NCI-H2107 (cell line): Measurements from ENCODE around the gene DNAI2.
"Not testable (repeated sequence)": the region's sequence is repeated elsewhere in the genome, so short reads cannot be mapped to it uniquely, and the experiment has no call there.

Experiments used
- DNase-seq: peaks from one replicate; lab custom pipeline; 2025; lab: John Stamatoyannopoulos, UW

The DNAI2 gene

GRCh38 chr17:74244548-74244947 is 29.5 kb upstream of the DNAI2 start:
- DNase-seq: no peak

- DNase-seq: no peak
Measured at GRCh38 chr17:74245145-74245831, 28.7 kb upstream of the DNAI2 start.

- no peak for DNase-seq
Measured at GRCh38 chr17:74245871-74246270, 28.2 kb upstream of the DNAI2 start.

GRCh38 chr17:74249590-74250270 is 24.3 kb upstream of the DNAI2 start:
- DNase-seq: no peak

GRCh38 chr17:74250324-74250995 is 23.6 kb upstream of the DNAI2 start:
- no peak for DNase-seq

GRCh38 chr17:74251051-74251450 is 23.0 kb upstream of the DNAI2 start:
- DNase-seq: no peak

GRCh38 chr17:74251569-74251968 is 22.5 kb upstream of the DNAI2 start:
- no peak for DNase-seq

- no peak for DNase-seq
Measured at GRCh38 chr17:74252211-74252610, 21.8 kb upstream of the DNAI2 start.

- no peak for DNase-seq
Measured at GRCh38 chr17:74253036-74253435, 21.0 kb upstream of the DNAI2 start.

GRCh38 chr17:74257311-74257710 is 16.7 kb upstream of the DNAI2 start:
- DNase-seq: no peak

- peak; percentile 13 for DNase-seq
Measured at GRCh38 chr17:74259667-74260524, 14.1 kb upstream of the DNAI2 start.

GRCh38 chr17:74260525-74260850 is 13.5 kb upstream of the DNAI2 start:
- no peak for DNase-seq

- DNase-seq: no peak
Measured at GRCh38 chr17:74262601-74263000, 11.4 kb upstream of the DNAI2 start.

- not testable (repeated sequence) for DNase-seq
Measured at GRCh38 chr17:74267054-74267453, 7.0 kb upstream of the DNAI2 start.

- no peak for DNase-seq
Measured at GRCh38 chr17:74267579-74267978, 6.5 kb upstream of the DNAI2 start.

GRCh38 chr17:74267987-74268499 is 6.0 kb upstream of the DNAI2 start:
- DNase-seq: no peak

- DNase-seq: no peak
Measured at GRCh38 chr17:74268558-74268957, 5.5 kb upstream of the DNAI2 start.

GRCh38 chr17:74270333-74270732 is 3.7 kb upstream of the DNAI2 start:
- no peak for DNase-seq

- DNase-seq: no peak
Measured at GRCh38 chr17:74271281-74271680, 2.8 kb upstream of the DNAI2 start.

- no peak for DNase-seq
Measured at GRCh38 chr17:74271901-74272561, 2.0 kb upstream of the DNAI2 start.

GRCh38 chr17:74272731-74273201 is 1.3 kb upstream of the DNAI2 start:
- DNase-seq: no peak
